HG03460 (cell line): ENCODE data around the gene DHX36.

Experiments
- ATAC-seq: cut with Tn5 transposase; IDR thresholded peaks from one replicate; pipeline ENCODE4 v1.9.1; 2021; ENCODE audit not compliant: unreplicated experiment

DHX36 gene

DNA sequence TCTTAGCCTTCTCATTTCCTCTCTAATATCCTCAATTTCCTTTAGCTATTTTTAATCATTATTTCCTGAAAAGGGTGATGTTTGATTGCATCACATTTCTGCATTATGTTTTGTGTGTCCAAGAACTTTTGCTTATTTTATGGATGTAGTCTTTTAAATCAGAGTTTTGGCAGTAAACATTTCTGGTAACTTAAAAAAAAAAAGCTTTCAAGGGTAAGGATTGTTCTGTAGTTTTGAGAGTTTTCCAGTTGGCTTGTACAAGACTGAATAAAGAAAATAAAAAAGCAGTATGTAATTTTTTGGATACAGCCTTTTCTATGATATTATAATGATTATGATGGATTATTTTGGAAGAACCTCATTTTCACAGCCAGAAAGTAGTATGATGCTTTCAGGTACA lies 99.4 kb downstream of the DHX36 start:
- ATAC-seq: no peak

DNA sequence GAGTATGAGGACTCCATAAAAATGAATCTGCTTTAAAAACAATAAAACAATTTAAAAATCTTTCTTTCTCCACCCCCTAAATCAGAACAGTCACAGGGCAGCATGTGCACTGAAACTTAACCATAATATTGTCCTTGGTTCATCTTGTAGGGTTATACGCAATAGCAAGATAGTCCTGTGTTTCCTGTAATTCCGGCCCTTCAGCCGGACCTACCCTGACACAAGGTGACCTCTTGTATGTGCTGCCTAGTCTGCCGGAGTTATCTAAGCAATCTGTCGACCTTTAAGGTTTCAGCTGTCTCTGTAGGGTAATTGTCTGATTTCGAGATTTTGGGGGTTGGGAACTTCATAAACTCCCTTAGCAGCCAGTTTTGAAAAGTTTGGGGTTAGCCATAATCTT lies 99.9 kb downstream of the DHX36 start:
- no peak for ATAC-seq

DNA sequence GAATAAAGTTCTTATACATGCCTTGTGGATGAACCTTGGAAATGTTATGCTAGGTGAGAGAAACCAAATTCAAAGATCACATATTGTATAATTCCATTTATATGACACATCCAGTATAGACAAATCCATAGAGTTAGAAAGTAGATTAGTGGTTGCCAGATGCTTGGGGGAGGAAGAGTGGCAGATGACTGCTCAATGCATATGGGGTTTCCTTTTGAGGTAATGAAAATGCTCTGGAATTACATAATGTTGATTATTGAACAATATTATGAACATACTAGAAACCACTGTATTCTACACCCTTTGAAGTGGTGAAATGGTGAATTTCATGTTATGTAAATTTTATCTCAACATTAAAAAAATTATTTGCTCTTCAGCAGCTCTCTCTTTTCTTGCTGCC lies 100.8 kb downstream of the DHX36 start:
- no peak for ATAC-seq
